Measurements from ENCODE around the gene GNAL.
A peak's percentile ranks its signal among the peaks of the same experiment; 100 is the strongest.

Gene GNAL

DNA sequence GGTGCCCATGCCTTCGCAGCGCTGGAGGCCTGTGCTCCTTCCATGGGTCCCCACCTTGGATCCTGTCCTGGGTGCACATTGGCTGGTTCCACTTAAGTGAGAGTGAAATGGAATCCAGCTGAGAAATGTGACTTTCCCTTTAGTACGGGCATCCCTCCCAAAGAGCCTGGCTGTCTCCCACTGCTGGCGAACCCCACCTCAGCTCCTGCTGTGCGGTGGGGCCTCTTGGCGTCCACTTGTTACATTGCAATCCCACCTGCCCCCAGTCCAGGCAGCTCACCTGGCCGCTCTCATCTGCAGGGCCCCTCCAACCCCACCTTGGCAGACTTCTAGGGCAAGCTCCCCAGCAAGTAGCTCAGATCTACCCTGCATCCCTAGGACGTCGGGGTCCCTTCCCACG lies 35.5 kb upstream of the GNAL start:
- no peak overlapping the region for H2AFZ ChIP-seq (ENCODE audit: low read depth)
- peaks cover 2% of the 10 kb centered on the region for H3K4me1 ChIP-seq (ENCODE audit: low read depth, poor library complexity, severe bottlenecking)
- TF ChIP-seq, protein P1, sequence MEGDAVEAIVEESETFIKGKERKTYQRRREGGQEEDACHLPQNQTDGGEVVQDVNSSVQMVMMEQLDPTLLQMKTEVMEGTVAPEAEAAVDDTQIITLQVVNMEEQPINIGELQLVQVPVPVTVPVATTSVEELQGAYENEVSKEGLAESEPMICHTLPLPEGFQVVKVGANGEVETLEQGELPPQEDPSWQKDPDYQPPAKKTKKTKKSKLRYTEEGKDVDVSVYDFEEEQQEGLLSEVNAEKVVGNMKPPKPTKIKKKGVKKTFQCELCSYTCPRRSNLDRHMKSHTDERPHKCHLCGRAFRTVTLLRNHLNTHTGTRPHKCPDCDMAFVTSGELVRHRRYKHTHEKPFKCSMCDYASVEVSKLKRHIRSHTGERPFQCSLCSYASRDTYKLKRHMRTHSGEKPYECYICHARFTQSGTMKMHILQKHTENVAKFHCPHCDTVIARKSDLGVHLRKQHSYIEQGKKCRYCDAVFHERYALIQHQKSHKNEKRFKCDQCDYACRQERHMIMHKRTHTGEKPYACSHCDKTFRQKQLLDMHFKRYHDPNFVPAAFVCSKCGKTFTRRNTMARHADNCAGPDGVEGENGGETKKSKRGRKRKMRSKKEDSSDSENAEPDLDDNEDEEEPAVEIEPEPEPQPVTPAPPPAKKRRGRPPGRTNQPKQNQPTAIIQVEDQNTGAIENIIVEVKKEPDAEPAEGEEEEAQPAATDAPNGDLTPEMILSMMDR (conservative IDR thresholded peaks at IDR 0.05; ENCODE audit: low read depth, low read length): no peak
- no peak overlapping the region for H3K27ac ChIP-seq
- no peak overlapping the region for H3K9ac ChIP-seq
- no peak overlapping the region for H3K4me2 ChIP-seq
- no peak overlapping the region for H3K4me3 ChIP-seq (IDR thresholded peaks at IDR 0.05; ENCODE audit: insufficient read depth, low read depth, low read length)
- H3K36me3 ChIP-seq (ENCODE audit: insufficient read depth): no peaks in the 10 kb centered on the region
- H3K27me3 ChIP-seq (ENCODE audit: insufficient read depth, low read depth): no peaks in the 10 kb centered on the region
- H4K20me1 ChIP-seq (ENCODE audit: insufficient read depth): no peaks in the 10 kb centered on the region
- H3K79me2 ChIP-seq (ENCODE audit: insufficient read depth, low read depth): no peaks in the 10 kb centered on the region

DNA sequence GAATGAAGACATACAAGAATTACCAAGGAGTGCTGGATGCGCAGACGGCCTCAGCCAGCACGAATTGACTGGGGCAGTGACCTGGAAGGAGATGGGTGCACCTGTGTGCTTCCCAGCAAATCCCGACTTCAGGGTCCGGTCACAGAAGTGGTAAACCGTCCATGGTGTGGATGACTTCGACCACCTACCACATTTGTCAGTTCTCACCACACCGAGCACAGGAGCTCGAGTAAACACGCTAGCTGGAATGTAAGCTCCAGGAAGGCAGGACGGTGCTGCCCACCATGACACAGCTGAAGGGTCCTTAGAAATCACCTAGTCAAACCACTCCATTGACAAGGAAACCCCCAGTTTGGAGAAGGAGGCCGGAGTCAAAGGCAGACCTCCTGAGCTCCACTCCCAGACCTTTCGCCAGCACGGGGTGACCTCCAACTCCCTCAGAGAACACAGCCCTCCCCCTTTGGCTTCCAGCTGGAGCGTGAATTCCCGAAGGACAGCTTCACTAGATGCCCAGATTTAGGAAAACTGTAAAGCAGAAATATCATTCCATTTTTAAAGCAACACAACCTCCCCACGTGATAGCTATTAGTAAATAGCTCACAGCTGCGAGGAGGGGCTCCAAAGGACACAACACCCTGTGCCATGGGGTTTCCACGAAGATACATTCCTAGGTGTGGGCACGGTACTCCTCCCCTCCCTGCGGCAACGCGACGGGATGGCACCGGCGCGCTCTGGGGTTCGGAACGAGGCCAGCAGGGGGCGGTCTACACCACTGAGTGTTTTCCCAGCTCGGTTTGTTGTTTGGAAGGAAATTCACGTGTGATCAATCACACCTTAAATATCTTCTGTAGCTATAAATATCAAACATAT lies 34.1 kb upstream of the GNAL start:
- peak overlapping the region; percentile 23 for H2AFZ ChIP-seq (ENCODE audit: low read depth)

DNA sequence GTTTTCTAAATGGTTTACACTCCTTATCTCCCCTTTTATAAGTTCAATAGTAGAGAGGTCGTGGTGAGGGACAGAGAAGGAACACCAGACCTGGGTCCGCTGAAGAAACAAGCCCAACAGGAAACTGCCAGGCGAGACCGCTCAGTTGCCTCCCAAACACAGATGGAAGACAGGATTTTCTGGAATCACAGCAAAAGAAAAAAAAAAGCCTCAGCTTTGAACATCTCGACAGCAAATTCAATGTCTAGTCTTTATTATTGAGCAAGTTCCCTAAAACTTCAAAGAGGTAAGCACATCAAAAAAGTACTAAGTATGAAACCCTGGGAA lies 33.5 kb upstream of the GNAL start:
- no peak overlapping the region for H3K9ac ChIP-seq
- TF ChIP-seq, protein P1 (conservative IDR thresholded peaks at IDR 0.05; ENCODE audit: low read depth, low read length): peak; percentile 11
- H3K4me2 ChIP-seq: no peak overlapping the region; the same call in 1 of the 2 replicates
- H4K20me1 ChIP-seq (ENCODE audit: insufficient read depth): no peaks in the 10 kb centered on the region
- peaks cover 2% of the 10 kb centered on the region for H3K4me1 ChIP-seq (ENCODE audit: low read depth, poor library complexity, severe bottlenecking)
- H3K36me3 ChIP-seq (ENCODE audit: insufficient read depth): no peaks in the 10 kb centered on the region
- no peaks in the 10 kb centered on the region for H3K79me2 ChIP-seq (ENCODE audit: insufficient read depth, low read depth)
- no peak overlapping the region for H3K4me3 ChIP-seq (IDR thresholded peaks at IDR 0.05; ENCODE audit: insufficient read depth, low read depth, low read length)
- no peaks in the 10 kb centered on the region for H3K27me3 ChIP-seq (ENCODE audit: insufficient read depth, low read depth)
- no peak overlapping the region; the same call in 1 of the 2 replicates for H2AFZ ChIP-seq (ENCODE audit: low read depth)
- no peak overlapping the region for H3K27ac ChIP-seq

More for the DNA sequence above, 34.1 kb upstream of the GNAL start:
- Histone ChIP-seq H3K36me3 (ENCODE audit: insufficient read depth) (no peaks in the 10 kb centered on the region), H3K9ac (no peak overlapping the region), H3K27ac (no peak overlapping the region), H3K4me2 (no peak overlapping the region; the same call in 1 of the 2 replicates), H3K79me2 (ENCODE audit: insufficient read depth, low read depth) (no peaks in the 10 kb centered on the region), H3K27me3 (ENCODE audit: insufficient read depth, low read depth) (no peaks in the 10 kb centered on the region), H4K20me1 (ENCODE audit: insufficient read depth) (no peaks in the 10 kb centered on the region), H3K4me3 (IDR thresholded peaks at IDR 0.05; ENCODE audit: insufficient read depth, low read depth, low read length) (no peak overlapping the region), H3K4me1 (ENCODE audit: low read depth, poor library complexity, severe bottlenecking) (peaks cover 2% of the 10 kb centered on the region)
- TF ChIP-seq, protein P1 (conservative IDR thresholded peaks at IDR 0.05; ENCODE audit: low read depth, low read length): peak; percentile 90

DNA sequence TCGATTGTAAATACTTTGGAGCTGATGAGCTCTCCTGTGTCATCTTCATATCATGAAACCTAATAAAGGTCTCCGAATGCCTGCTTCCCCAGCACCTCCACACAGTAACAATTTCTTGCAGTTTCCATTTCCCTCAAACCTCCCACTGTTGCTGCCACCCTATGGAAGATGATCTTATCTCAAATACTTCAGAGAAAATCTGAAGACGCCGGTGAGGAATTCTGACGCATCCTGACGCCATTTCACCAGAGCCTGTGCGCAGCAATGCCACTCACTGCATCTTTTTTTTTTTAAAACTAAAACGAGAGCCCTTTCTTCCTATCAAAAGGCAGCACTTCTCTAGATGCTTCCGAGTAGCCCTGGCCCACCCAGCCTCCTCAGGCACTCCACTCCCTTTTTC lies 31.9 kb upstream of the GNAL start:
- TF ChIP-seq, protein P1 (conservative IDR thresholded peaks at IDR 0.05; ENCODE audit: low read depth, low read length): no peak
- Histone ChIP-seq H3K4me3 (IDR thresholded peaks at IDR 0.05; ENCODE audit: insufficient read depth, low read depth, low read length) (no peak overlapping the region), H3K27me3 (ENCODE audit: insufficient read depth, low read depth) (no peaks in the 10 kb centered on the region), H2AFZ (ENCODE audit: low read depth) (no peak overlapping the region), H3K27ac (no peak overlapping the region), H4K20me1 (ENCODE audit: insufficient read depth) (no peaks in the 10 kb centered on the region), H3K4me1 (ENCODE audit: low read depth, poor library complexity, severe bottlenecking) (peaks cover 2% of the 10 kb centered on the region), H3K79me2 (ENCODE audit: insufficient read depth, low read depth) (no peaks in the 10 kb centered on the region), H3K36me3 (ENCODE audit: insufficient read depth) (no peaks in the 10 kb centered on the region), H3K9ac (no peak overlapping the region), H3K4me2 (no peak overlapping the region)
